ENCODE measurements around the gene LPAR2.
A peak's percentile ranks its signal among the peaks of the same experiment; 100 is the strongest.

LPAR2 gene

GRCh38 chr19:19632661-19633060 is 4.6 kb upstream of the LPAR2 start:
- TF ChIP-seq EZH2 (IDR thresholded peaks at IDR 0.05) (no peak), POLR2AphosphoS5 (IDR thresholded peaks at IDR 0.05; ENCODE audit: borderline replicate concordance, low read depth, low read length) (no peak), FOXP2 (optimal IDR thresholded peaks at IDR 0.05; ENCODE audit: control extremely low read depth, extremely low read length, insufficient read depth) (no peak)
- peaks cover 7% of the 10 kb centered on the region for H3K36me3 ChIP-seq (ENCODE audit: insufficient read depth, low read length)
- H3K9ac ChIP-seq (ENCODE audit: insufficient read length) = no peak overlapping the region
- H3K27ac ChIP-seq = no peak overlapping the region
- H3K4me3 ChIP-seq = no peak overlapping the region
- no peaks in the 10 kb centered on the region for H3K9me3 ChIP-seq (ENCODE audit: low read depth, low read length)
- no peak for DNase-seq (ENCODE audit: low read depth, low spot score)

GRCh38 chr19:19631346-19631745 is 3.3 kb upstream of the LPAR2 start:
- Histone ChIP-seq H3K9me3 (ENCODE audit: low read depth, low read length) (no peaks in the 10 kb centered on the region), H3K9ac (ENCODE audit: insufficient read length) (no peak overlapping the region), H3K4me3 (no peak overlapping the region), H3K36me3 (ENCODE audit: insufficient read depth, low read length) (peaks cover 7% of the 10 kb centered on the region), H3K27ac (no peak overlapping the region)
- DNase-seq (ENCODE audit: low read depth, low spot score) = no peak
- TF ChIP-seq FOXP2 (optimal IDR thresholded peaks at IDR 0.05; ENCODE audit: control extremely low read depth, extremely low read length, insufficient read depth) (no peak), POLR2AphosphoS5 (IDR thresholded peaks at IDR 0.05; ENCODE audit: borderline replicate concordance, low read depth, low read length) (no peak), EZH2 (IDR thresholded peaks at IDR 0.05) (no peak)

GRCh38 chr19:19630426-19630825 is 2.4 kb upstream of the LPAR2 start:
- Histone ChIP-seq H3K9me3 (ENCODE audit: low read depth, low read length) (no peaks in the 10 kb centered on the region), H3K4me3 (no peak overlapping the region), H3K9ac (ENCODE audit: insufficient read length) (no peak overlapping the region), H3K36me3 (ENCODE audit: insufficient read depth, low read length) (peaks cover 7% of the 10 kb centered on the region), H3K27ac (no peak overlapping the region)
- DNase-seq (ENCODE audit: low read depth, low spot score) = no peak
- TF ChIP-seq EZH2 (IDR thresholded peaks at IDR 0.05) (no peak), POLR2AphosphoS5 (IDR thresholded peaks at IDR 0.05; ENCODE audit: borderline replicate concordance, low read depth, low read length) (no peak), FOXP2 (optimal IDR thresholded peaks at IDR 0.05; ENCODE audit: control extremely low read depth, extremely low read length, insufficient read depth) (no peak)

GRCh38 chr19:19630062-19630414 is 2.0 kb upstream of the LPAR2 start:
- Histone ChIP-seq H3K27ac (no peak overlapping the region), H3K36me3 (ENCODE audit: insufficient read depth, low read length) (peaks cover 7% of the 10 kb centered on the region), H3K9ac (ENCODE audit: insufficient read length) (no peak overlapping the region), H3K4me3 (no peak overlapping the region), H3K9me3 (ENCODE audit: low read depth, low read length) (no peaks in the 10 kb centered on the region)
- no peak for TF ChIP-seq EZH2 (IDR thresholded peaks at IDR 0.05)
- no peak for TF ChIP-seq POLR2AphosphoS5 (IDR thresholded peaks at IDR 0.05; ENCODE audit: borderline replicate concordance, low read depth, low read length)
- no peak for TF ChIP-seq FOXP2 (optimal IDR thresholded peaks at IDR 0.05; ENCODE audit: control extremely low read depth, extremely low read length, insufficient read depth)
- no peak for DNase-seq (ENCODE audit: low read depth, low spot score)

GRCh38 chr19:19628501-19629134 is 598 bp upstream of the LPAR2 start:
- H3K9ac ChIP-seq (ENCODE audit: insufficient read length) = peak overlapping the region; percentile 64
- DNase-seq (ENCODE audit: low read depth, low spot score) = no peak
- H3K9me3 ChIP-seq (ENCODE audit: low read depth, low read length) = no peaks in the 10 kb centered on the region
- no peak for TF ChIP-seq EZH2 (IDR thresholded peaks at IDR 0.05)
- no peak for TF ChIP-seq FOXP2 (optimal IDR thresholded peaks at IDR 0.05; ENCODE audit: control extremely low read depth, extremely low read length, insufficient read depth)
- no peak for TF ChIP-seq POLR2AphosphoS5 (IDR thresholded peaks at IDR 0.05; ENCODE audit: borderline replicate concordance, low read depth, low read length)
- no peak overlapping the region for H3K27ac ChIP-seq
- peaks cover 4% of the 10 kb centered on the region; the same call in 1 of the 2 replicates for H3K36me3 ChIP-seq (ENCODE audit: insufficient read depth, low read length)
- peak overlapping the region; percentile 89 for H3K4me3 ChIP-seq

- Histone ChIP-seq H3K4me3 (peak overlapping the region; percentile 89), H3K9ac (ENCODE audit: insufficient read length) (peak overlapping the region; percentile 84), H3K36me3 (ENCODE audit: insufficient read depth, low read length) (peaks cover 5% of the 10 kb centered on the region; the same call in 1 of the 2 replicates), H3K9me3 (ENCODE audit: low read depth, low read length) (no peaks in the 10 kb centered on the region), H3K27ac (no peak overlapping the region)
- TF ChIP-seq FOXP2 (optimal IDR thresholded peaks at IDR 0.05; ENCODE audit: control extremely low read depth, extremely low read length, insufficient read depth) (no peak), EZH2 (IDR thresholded peaks at IDR 0.05) (no peak), POLR2AphosphoS5 (IDR thresholded peaks at IDR 0.05; ENCODE audit: borderline replicate concordance, low read depth, low read length) (no peak)
- DNase-seq (ENCODE audit: low read depth, low spot score) = no peak
Measured at GRCh38 chr19:19626516-19627472, 1.2 kb downstream of the LPAR2 start.

GRCh38 chr19:19624032-19624570 is 3.9 kb downstream of the LPAR2 start:
- H3K27ac ChIP-seq = no peak overlapping the region
- DNase-seq (ENCODE audit: low read depth, low spot score) = no peak
- H3K9me3 ChIP-seq (ENCODE audit: low read depth, low read length) = no peaks in the 10 kb centered on the region
- TF ChIP-seq POLR2AphosphoS5 (IDR thresholded peaks at IDR 0.05; ENCODE audit: borderline replicate concordance, low read depth, low read length) (no peak), EZH2 (IDR thresholded peaks at IDR 0.05) (no peak), FOXP2 (optimal IDR thresholded peaks at IDR 0.05; ENCODE audit: control extremely low read depth, extremely low read length, insufficient read depth) (no peak)
- H3K36me3 ChIP-seq (ENCODE audit: insufficient read depth, low read length) = peaks cover 5% of the 10 kb centered on the region; the same call in 1 of the 2 replicates
- no peak overlapping the region for H3K9ac ChIP-seq (ENCODE audit: insufficient read length)
- no peak overlapping the region for H3K4me3 ChIP-seq

- Histone ChIP-seq H3K9me3 (ENCODE audit: low read depth, low read length) (no peaks in the 10 kb centered on the region), H3K9ac (ENCODE audit: insufficient read length) (no peak overlapping the region), H3K27ac (no peak overlapping the region), H3K4me3 (no peak overlapping the region), H3K36me3 (ENCODE audit: insufficient read depth, low read length) (peaks cover 5% of the 10 kb centered on the region; the same call in 1 of the 2 replicates)
- TF ChIP-seq FOXP2 (optimal IDR thresholded peaks at IDR 0.05; ENCODE audit: control extremely low read depth, extremely low read length, insufficient read depth) = no peak
- DNase-seq (ENCODE audit: low read depth, low spot score) = no peak
Measured at GRCh38 chr19:19623383-19623782, 4.6 kb downstream of the LPAR2 start.

All from SK-N-MC (cell line).